ENCODE data around the gene RHBG.

Gene RHBG

DNA sequence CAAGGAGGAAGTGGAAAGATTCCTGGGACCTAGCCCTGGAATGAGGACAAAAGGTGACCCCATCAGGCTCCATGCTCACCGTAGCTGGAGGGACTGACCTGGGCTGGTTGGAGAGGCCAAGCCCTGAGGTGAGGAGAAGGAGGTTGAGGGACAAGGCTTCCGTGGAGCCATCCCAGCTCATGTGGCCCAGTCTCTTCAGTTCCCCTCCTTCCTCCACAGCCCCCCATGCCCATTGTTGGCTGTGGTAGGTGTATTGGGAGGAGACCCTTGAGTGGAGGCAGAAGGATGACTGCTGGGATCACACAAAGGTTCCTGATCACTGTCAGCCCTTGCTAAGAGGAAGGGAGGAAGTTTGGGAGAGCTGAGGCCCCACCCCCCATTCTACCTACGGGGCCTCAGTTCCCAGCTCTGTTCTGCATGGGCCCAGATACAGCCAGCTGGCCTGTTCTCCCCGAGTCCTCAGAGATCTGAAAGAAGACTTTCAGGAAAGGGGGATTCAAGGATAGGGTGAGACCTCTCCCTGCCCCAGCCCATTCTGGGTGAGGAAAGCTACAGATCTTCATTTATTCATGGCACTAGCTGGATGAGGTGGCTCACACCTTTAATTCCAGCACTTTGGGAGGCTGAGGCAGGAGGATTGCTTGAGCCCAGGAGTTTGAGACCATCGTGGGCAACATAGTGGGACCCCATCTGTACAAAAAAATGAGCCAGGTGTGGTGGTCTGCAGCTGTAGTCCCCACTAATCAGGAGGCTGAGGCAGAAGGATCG lies 17.3 kb downstream of the RHBG start:
- DNase-seq (ENCODE audit: low spot score) = no peak

DNA sequence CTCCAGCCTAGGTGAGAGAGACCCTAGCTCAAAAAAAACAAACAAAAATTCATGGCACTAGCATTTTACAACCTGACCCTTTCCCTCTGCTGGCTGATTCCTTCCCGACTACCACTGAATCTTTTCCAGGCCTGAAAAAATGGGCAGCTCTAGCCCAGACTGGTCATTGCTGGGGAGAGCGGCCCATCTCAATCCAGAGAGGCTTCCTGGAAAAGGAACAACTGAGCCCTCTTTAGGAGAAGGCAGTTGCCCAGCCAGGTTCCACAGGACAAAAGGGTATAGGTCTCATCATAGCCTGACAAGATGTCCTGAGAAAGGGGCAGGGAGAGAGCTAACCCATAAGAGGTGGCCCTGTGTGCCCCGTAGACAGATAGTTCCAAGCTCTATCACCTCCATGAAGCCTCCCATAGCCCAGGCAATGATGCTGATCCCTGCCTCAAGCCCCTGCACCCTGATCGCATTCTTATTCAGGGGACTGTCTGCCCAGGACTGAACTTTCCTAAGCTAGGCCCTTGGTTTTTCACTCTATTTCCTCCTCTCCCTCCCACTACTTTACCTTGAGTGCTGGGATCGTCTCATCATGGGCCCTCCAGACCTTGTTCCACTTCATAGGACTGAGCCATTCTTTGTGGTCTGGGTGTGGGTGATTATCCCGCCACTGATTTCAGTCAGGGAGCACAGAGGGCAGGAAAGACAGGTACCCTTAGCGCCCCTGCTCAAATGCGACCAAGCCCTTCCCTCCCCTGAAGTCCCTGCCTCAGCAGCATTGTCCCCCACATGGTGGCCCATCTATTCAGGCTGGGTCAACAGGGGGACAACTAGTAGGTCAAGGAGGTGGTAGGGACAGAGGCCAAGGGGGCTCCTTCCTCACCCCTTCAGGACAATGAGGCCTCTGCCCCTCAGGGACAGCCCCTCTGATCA lies 18.2 kb downstream of the RHBG start:
- no peak for DNase-seq (ENCODE audit: low spot score)

DNA sequence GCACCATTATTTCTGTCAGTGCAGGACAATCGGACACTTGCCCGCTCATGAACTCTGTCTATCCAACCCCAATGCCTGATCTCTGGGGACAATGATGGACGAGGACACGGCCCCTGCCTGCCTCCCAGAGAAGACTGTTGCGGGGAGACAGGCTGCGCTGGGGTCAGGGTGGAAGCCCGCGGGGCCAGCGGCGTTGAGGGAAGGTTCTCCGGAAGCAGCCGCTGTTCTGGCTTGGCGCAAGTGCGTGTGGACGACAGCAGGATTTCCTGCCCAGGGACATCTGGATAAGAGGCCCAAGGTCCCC lies 18.8 kb downstream of the RHBG start:
- no peak for DNase-seq (ENCODE audit: low spot score)

DNA sequence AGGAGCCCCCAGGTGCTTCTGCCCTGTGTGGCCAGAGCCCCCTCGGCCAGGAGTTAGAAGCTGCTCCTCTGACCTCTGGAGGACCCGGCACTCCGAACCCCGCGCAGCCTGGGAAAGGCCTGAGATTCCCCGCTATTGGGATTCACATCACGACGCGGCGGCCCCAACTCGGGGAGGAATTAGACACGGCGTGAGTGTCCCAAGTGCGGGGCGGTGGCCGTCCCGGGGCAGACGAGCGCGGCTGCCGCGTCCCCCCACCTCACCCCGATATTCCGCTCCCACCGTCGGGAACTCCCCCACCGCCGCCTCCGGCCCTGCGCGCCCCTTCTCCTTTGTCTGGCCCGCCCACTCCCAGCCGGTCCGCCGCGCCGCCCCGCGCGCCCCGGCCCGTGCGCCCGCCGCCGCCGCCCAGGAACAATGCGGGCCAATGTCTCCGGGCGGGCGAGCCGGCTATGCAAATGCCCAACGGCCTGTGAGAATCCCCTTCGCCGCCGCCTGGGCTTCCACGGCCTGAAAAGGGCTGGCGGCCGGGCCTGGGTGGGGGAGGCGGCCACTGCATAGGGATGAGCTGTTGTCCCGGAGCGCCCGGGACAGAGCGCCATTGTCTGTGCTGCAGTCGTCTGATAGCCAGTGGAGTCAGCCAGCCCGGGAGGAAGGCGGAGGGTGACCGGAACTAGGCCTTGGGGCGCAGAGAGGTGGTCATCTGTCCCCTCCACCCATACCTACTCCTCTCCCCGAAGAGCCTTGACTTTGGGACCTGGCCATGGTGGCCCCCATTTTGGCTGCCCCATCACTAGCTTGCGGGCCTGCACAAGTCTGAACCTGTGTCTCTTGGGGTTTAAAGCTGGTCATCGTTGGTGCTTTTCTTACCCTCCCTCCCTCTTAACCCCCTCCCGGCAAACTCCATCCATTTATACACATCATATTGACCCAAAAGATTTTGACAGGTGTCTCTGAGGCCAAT lies 19.4 kb downstream of the RHBG start:
- DNase-seq (ENCODE audit: low spot score) = peak; percentile 94

DNA sequence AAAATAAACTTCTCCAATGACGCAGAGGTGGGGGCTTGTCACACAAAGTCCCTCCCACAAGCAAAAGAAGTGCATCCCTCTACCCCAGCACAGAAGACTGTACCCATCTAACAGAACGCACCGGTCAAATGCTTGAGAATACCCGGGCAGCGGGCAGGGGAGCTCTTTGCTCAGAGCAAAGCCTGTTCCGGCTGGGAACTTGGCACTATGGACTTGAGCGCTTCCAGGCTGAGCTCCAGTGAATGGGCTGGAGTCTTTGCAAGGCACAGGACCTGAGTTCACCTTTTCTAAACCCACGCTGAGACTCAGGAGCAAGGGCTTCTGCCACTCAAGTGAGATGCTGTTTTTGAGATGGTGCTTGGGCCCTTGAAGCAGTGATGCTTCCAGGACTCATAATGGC lies 20.3 kb downstream of the RHBG start:
- peak; percentile 59 for DNase-seq (ENCODE audit: low spot score)

DNA sequence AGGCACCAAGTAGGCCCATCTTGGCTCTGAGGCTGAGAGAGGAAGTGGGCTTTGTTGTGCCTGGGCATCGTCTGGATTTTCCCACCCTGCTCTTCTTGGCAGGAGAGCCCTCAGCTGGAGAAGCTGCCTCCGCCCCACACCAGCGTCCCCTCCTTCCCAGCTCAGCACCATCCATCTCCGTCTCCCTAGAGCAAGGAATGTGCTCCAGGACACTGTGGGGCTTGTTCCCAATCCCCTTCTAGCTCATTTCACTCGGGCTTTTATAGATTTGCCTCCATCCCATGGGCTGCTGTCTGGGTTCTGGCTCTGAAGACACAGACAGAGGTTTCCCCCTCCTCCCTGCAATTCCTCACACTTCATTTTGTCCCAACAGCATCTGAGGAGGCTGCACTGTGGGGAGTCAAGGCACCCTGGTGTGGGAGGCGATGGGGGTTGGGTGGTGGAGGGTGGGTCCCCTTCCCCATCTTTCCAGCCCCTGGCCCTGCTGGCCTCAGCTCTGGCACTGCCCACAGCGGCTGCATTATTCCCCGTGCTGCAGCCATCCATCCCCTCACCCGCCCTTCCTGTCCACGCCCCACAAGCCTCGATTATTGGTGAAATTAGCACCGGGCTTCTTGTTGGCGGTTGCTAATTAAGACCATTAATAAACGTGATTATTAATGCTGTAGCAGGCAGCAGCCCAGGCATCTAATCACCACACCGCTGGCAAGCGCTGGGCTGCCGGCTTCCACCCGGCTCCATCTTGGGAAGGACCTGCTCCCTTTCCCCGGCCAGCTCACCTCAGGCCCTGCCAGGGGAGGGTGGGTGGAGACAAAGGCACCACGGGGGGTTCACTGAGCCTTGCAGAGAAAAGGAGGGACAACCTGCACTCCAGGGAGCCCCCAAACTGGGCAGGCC lies 21.7 kb downstream of the RHBG start:
- peak; percentile 86 for DNase-seq (ENCODE audit: low spot score)

DNA sequence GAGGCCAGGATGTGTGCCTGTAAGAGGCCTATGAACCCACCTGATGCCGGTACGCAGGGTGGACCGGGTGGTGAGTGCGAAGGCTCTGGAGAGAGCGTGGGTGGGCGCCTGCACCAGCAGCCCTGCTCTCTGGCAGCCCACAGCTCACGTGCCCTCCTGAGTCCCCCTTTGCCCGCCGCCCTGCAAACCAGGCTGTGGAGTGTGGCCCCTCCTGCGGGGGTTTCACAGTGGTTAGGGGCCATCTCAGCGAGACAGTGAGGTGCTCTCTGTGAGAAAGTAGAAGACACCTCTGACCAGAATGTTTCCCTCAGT lies 22.3 kb downstream of the RHBG start:
- no peak for DNase-seq (ENCODE audit: low spot score)

DNA sequence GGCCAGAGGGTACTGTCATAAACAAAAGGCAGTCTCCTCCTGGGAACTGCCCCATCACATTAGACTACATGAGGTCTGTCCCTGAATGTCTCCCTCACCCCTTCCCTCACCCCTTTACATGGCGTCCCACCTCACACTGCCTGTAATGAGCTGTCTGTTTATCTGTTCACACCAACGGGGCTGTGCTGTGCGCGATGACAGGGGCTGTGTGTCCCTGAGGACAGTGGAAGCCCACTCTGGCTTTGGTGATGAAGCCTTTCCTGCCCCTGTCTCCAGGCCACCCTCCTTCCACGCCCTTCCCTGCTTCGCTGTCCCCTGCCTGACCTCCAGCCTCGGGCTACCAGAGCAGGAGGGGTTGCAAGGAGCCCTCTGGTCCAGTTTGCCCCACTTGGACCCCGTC lies 22.7 kb downstream of the RHBG start:
- DNase-seq (ENCODE audit: low spot score) = no peak

DNA sequence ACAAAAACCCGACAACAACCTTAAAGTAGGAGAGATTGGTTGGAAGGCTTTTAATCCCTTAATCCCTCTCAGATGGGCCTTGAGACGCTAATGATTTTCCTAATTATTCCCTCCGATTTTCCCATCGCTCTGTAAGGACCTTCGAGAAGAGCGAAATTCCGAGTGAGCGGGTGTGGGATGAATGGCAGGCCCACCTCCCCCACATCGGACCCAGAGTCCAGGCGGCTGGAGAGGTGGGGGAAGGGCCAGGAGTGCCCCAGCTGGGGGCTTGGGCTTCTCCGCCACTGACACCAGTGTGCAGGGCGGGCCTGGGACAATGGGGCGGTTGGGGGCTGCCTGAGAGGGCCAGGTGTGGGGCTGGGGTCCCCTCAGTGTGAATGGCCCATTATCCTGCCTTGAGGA lies 23.4 kb downstream of the RHBG start:
- no peak for DNase-seq (ENCODE audit: low spot score)

DNA sequence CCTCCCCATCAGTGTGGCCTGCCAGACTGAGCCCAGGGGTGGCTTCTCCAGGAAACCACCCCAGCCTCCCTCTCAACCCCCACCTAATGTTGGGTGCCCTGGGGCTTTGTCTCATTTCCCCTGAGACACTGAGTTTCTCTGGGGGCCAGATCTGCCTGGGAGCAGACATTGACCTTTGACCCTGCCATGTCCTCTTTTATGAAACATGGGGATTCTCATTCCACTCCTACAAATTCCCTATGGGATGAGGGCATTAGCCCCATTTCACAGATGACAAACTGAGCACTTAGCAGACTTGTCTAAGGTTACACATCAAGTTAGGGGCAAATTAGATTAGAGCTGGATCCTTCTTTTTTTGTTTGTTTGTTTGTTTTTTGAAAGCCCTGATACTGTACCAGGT lies 24.1 kb downstream of the RHBG start:
- no peak for DNase-seq (ENCODE audit: low spot score)

DNA sequence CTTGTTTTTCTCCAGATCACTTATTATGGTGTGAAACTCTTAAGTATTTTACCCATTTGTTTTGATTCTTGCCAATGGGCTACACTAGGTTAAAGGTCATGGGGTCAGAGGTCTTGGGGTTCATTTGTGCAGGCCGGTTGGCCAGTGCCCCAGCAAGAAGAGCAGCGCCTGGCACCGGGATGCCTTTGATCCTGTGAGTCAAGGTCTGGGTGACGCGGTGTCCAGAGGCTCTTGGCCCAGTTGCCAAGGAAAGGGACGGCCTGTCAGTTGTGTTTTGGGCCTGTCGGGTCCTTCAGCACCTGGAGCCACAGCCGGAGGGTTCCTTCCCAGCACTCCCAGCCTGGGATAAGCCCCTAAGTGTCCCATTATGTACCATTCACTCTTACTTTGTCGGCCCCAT lies 25.1 kb downstream of the RHBG start:
- DNase-seq (ENCODE audit: low spot score) = no peak

DNA sequence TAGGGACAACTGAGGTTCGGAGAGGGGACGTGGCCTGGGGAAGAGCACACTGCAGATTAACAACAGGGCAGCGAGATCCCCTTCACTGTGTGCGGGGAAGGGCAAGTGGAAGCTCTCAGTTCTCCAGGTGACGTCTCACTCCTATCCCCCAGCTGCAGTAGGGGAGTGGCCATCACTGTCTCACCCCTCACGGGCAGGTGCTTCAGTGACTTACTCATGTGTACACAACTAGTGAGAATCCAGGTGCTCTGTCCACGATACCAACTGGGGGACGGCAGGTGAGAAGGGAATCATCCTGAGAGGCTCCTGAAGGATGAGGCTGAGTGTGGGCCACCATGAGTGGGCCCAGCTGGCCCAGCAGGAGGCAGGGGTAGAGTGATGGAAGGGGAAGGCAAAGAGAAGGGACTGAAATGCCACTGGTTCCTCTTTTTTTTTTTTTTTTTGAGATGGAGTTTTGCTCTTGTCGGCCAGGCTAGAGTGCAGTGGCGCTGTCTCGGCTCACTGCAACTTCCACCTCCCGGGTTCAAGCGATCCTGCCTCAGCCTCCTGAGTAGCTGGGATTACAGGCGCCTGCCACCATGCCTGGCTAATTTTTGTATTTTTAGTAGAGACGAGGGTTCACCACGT lies 25.9 kb downstream of the RHBG start:
- DNase-seq (ENCODE audit: low spot score) = no peak

DNA sequence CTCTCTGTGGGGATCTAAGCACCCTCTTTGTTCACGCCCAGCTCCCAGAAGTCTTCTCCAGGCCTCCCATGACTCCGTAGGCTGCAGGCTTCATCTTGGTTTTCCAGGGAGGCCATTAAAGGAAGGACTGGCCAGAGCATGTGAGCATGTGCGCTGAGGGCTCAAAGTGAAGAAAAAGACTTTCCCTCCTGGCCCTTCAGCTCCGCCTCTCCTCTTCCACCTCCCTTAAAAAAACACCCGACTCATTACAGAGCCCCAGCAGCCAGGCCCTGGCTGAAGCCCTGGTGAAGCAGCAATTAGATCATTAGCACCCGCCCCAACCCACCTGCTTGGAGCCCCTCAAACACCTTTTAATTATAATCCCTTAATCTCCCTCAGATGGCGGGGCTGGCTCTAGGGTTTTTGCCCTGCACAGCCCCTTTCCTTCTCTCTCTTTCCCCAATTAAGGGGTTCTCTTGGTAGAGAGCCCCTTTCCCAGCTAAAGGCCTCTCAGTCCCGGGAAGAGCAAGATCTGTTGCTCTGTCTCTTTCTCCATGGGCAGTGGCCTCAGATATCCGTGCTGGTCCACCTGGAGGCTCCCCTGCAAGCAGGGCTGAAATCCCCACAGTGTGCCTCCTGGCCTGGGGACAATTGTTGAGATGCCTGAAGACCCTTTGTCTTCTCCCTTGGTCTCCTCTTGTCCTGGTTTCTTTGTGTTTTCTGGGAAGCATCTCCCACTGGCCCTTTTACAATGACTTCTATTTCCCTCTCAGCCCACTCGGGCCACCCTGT lies 30.5 kb downstream of the RHBG start:
- DNase-seq (ENCODE audit: low spot score) = no peak

DNA sequence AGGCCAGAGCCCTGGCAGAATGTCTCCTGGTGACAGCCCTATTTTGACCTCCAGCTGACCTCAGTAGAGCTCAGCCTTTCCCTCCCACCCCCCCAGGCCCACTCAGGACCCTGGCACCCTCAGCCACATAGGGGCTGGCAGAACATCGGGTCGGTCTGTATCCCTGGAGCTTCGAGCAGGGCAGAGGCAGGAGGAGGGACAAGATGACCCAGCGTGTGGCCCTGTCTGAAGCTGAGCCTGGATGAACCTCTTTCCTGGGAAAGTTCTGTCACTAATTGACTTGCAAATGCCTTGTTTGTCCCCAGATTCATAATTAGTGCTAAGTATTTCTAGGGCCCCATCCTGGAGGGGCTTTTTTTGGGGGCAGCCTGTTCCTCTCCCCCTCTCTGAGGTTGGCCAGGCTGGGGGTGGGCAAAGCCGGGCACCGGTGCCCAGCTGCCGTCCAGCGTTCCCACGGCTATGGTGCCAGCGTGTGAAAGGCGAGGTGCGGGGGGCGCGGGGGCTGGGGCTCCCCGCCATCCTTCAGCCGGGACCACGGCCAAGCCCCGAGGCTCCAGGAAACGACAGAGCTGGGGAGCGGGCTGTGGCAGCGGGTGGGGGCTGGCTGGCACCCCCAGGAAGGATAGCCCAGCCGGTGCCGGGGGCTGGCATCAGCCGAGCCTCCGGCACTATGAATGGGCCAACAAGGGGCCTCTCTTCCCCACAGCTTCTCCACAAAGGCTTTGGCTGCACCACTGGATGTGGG lies 31.4 kb downstream of the RHBG start:
- peak; percentile 76 for DNase-seq (ENCODE audit: low spot score)

DNA sequence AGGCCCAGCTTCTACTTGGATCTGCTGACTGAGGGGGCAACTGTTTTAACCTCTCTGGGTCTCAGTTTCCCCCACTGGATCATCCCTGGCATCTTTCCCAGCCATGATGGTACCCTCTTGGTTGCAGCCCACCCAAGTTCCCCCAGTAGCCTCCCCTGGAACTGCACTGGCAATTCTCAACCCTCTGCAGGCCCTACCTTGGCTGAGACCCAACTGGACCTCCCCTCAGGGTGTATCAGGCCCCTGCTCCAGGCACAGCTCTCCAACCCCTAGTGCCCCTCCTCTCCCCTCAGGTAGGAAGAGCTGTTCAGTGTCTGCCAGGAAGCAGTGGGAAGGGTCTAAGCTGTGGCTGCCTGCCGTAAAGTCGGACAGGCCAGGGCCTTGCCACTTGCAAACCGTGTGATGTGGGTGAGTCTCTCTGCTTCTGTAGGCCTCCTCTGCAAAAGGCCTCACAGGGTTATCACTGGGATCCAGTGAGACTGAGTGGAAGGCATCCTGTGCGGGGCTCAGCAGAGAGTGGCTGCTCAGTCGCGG lies 32.1 kb downstream of the RHBG start:
- no peak for DNase-seq (ENCODE audit: low spot score)

DNA sequence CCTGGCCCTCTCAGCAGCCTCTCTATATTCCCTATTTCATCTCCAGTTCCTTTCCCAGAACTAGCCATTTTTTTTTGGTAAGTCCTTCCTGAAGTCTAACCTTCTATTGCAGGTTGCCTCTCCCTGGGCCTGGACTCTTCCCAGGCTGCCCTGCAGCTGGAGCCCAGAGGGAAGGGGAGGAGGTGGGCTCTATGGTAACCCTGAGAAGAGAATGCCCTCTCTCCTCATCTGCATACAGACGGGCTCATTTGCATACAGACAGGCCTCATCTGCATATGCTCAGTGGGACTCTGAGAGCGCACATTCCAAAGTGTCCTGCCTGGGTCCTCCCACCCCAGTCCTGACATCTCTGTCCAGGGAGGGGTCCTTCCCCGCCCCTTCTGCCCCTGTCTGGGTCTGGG lies 32.7 kb downstream of the RHBG start:
- DNase-seq (ENCODE audit: low spot score) = peak; percentile 69

DNA sequence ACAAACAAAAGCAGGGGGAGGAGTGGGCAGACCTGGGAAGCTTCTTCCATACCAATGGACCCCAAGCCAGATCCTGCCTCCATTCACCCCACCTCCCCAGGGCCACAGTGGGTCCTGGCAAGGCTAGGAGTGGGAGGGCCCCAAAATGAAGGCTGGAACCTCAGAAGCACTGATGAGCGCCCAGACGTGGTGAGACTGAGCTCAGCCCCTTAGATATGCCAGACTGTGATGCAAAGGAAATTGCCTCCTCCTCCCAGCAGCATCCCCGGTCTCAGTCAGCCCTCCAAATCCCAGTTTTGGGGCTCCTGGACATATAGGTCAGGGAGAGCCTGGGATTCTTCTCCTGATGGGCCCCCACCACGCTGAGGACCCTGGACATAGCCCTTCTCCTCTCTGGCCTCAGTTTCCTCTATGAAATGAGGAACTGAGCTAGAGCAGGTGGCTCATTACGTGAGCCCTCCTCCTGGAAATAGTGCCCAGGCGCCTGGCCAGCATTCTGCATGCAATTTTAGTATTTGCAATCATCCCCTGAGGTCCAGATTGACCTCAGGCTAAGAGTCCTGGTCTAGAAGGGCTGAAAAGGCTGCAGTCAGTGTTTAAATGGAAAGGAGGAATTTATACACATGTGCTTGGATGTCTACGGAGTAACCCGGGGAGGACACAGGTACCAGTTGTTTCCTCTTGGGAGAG lies 33.5 kb downstream of the RHBG start:
- DNase-seq (ENCODE audit: low spot score) = no peak

DNA sequence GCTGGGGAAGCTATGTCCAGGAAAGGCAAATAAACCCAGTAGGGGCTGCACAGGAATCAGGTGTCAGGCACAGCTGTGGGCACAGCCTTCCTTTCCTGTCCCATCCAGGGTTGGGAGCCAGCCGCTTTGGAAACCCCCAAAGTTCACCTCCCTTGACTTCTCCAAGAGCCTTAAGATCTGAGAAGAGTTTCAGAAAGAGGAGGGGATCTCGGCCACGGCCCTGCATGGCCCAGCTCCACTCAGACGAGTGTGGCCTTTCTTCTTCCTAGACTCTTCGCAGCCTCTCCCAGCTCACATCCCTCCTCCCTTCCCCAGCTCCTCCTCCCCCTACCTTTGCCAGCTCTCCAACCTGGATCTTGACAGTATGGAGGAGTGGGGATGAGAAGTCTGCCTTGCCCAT lies 36.7 kb downstream of the RHBG start:
- no peak for DNase-seq (ENCODE audit: low spot score)

DNA sequence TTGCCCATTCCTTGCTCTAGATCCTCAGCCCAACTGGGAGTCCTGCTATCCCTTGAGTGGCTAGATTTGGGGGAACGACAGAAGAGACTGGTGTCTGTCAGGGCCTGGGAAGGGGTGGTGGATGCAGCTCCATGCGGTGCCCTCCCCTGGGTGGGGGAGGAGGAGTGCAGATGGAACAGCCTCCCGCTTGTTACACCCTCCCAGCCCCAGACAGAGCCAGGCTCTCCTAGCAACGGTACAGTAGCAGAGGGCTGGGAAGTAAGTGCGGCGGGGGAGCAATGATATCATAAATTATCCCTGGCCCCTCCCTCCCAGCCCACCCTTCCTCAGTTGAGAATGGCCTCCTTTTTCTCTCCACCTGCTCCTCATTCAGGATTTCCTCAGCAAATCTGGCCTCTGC lies 37.2 kb downstream of the RHBG start:
- peak; percentile 85 for DNase-seq (ENCODE audit: low spot score)

Measured in Ammon's horn (tissue), 1 donor.